Endothelial cell of umbilical vein (primary cell): ENCODE measurements around the gene BLM. TPM values are rescaled to one million over a fixed set of nuclear protein-coding genes. Genes with fewer than 3 reads are reported as not detected.
A peak's percentile ranks its signal among the peaks of the same experiment; 100 is the strongest.

ENCODE experiments used
- BruUV-seq: library from RNA; stranded (reverse); fragments of 400-500 nt; replicated peaks from 2 replicates; lab custom pipeline; 2021; lab: Mats Ljungman, UMichigan
- CTCF ChIA-PET: fragments of 300-600, 350-600 bp; sonication (Branson Sonifier 250); formaldehyde crosslinking; loops from one replicate; lab custom pipeline; 2021; ENCODE audit warnings: antibody characterized with exemption, inconsistent platforms; lab: Charles Lee
- POLR2A ChIA-PET: fragments of 300-600, 350-600 bp; sonication (Branson Sonifier 250); formaldehyde crosslinking; loops from one replicate; lab custom pipeline; 2021; ENCODE audit warnings: antibody characterized with exemption, inconsistent platforms; lab: Charles Lee
- DNase-seq: peaks from one replicate; pipeline ENCODE4 v3.0.0-alpha.2; 2011; ENCODE audit warnings: low read depth, low spot score
- FAIRE-seq: peaks from 2 replicates; lab custom pipeline; 2011; peaks lifted over from hg19 to GRCh38; lab: Jason Lieb, UNC
- H2AFZ ChIP-seq: 2 replicates; pipeline ENCODE4 v1.6.0; 2012; ENCODE audit warnings: low read depth, low read length, control low read depth, inconsistent platforms
- H3K27ac ChIP-seq: 2 replicates; pipeline ENCODE4 v1.5.1; 2011; ENCODE audit warnings: low read depth, mild to moderate bottlenecking, control low read depth, low read length, moderate library complexity; ENCODE audit not compliant: insufficient read depth
- H3K27me3 ChIP-seq, 2 experiments: 2 replicates each; pipeline versions ENCODE4 v1.6.0 to v1.6.1; 2011; ENCODE audit warnings: low read length in 2 of 2, mixed read lengths in 1 of 2; ENCODE audit not compliant: control insufficient read depth in 2 of 2, insufficient read depth in 2 of 2
- H3K36me3 ChIP-seq, 2 experiments: 2 replicates in 1 of 2; 3 replicates in 1 of 2; pipeline ENCODE4 v1.5.1; 2011; ENCODE audit warnings: low read length in 2 of 2, mild to moderate bottlenecking in 1 of 2, moderate library complexity in 1 of 2; ENCODE audit not compliant: control insufficient read depth in 2 of 2, insufficient read depth in 2 of 2; ENCODE audit errors: extremely low read depth in 1 of 2
- H3K4me1 ChIP-seq: 3 replicates; pipeline ENCODE4 v1.5.1; 2011; ENCODE audit warnings: mild to moderate bottlenecking, low read length; ENCODE audit not compliant: control insufficient read depth, insufficient read depth; ENCODE audit errors: extremely low read depth
- H3K4me2 ChIP-seq: 2 replicates; pipeline ENCODE4 v1.6.1; 2011; ENCODE audit warnings: low read length, control low read depth, mixed read lengths; ENCODE audit not compliant: insufficient read depth
- H3K4me3 ChIP-seq, 3 experiments: fragments of 200-600 bp in 1 of 3; sonication (generic), shearing (Covaris generic) in 1 of 3; replicated peaks in 1 of 3; 2 replicates each; pipeline ENCODE4 v1.5.1; 2011 to 2016; ENCODE audit warnings: control low read depth in 3 of 3, low read length in 3 of 3, mild to moderate bottlenecking in 2 of 3, inconsistent platforms in 1 of 3, low read depth in 1 of 3, moderate library complexity in 1 of 3; ENCODE audit not compliant: insufficient read depth in 1 of 3
- H3K79me2 ChIP-seq: 2 replicates; pipeline ENCODE4 v1.6.0; 2012; ENCODE audit warnings: low read length, inconsistent platforms; ENCODE audit not compliant: control insufficient read depth, insufficient read depth
- H3K9ac ChIP-seq: replicated peaks from 2 replicates; pipeline ENCODE3; 2011; ENCODE audit warnings: low read length, control low read depth; ENCODE audit not compliant: insufficient read depth; ENCODE audit errors: extremely low read depth
- H3K9me1 ChIP-seq: replicated peaks from 3 replicates; pipeline ENCODE4 v1.6.0; 2011; ENCODE audit warnings: mild to moderate bottlenecking, low read length; ENCODE audit not compliant: control insufficient read depth, insufficient read depth; ENCODE audit errors: extremely low read depth
- H3K9me3 ChIP-seq: replicated peaks from 2 replicates; pipeline ENCODE4 v1.5.1; 2012; ENCODE audit warnings: low read length, inconsistent platforms; ENCODE audit not compliant: control insufficient read depth, insufficient read depth
- H4K20me1 ChIP-seq: replicated peaks from 2 replicates; pipeline ENCODE3; 2011; ENCODE audit warnings: mild to moderate bottlenecking, low read length; ENCODE audit not compliant: control insufficient read depth, insufficient read depth; ENCODE audit errors: extremely low read depth
- EZH2 ChIP-seq: IDR thresholded peaks from 2 replicates; pipeline ENCODE4 v1.6.1; 2012; ENCODE audit warnings: borderline replicate concordance, low read depth, mild to moderate bottlenecking, moderate library complexity, low read length, inconsistent platforms; ENCODE audit not compliant: severe bottlenecking
- FOS ChIP-seq: IDR thresholded peaks from 2 replicates; pipeline ENCODE4 v1.6.1; 2011; ENCODE audit warnings: mild to moderate bottlenecking, low read length, moderate library complexity, borderline replicate concordance; ENCODE audit not compliant: insufficient read depth
- GATA2 ChIP-seq: IDR thresholded peaks from 2 replicates; pipeline ENCODE4 v1.7.0; 2011; ENCODE audit warnings: low read depth, mild to moderate bottlenecking, moderate library complexity, mixed read lengths, low read length; ENCODE audit not compliant: insufficient read length, insufficient read depth
- JUN ChIP-seq: IDR thresholded peaks from 2 replicates; pipeline ENCODE4 v1.6.1; 2011; ENCODE audit warnings: borderline replicate concordance, low read depth; ENCODE audit not compliant: insufficient read length, insufficient read depth
- MYC ChIP-seq: IDR thresholded peaks from one replicate; pipeline ENCODE4 v1.6.1; 2011; ENCODE audit warnings: mild to moderate bottlenecking, low read depth, low read length
- POLR2A ChIP-seq: IDR thresholded peaks from 2 replicates; pipeline ENCODE4 v1.6.1; 2012; ENCODE audit warnings: low read depth, mild to moderate bottlenecking, control low read depth, low read length
- POLR2AphosphoS5 ChIP-seq: IDR thresholded peaks from 2 replicates; pipeline ENCODE4 v1.6.1; 2012; ENCODE audit warnings: low read depth, mild to moderate bottlenecking, control low read depth, low read length, moderate library complexity; ENCODE audit not compliant: insufficient read depth
- dilution Hi-C: fragments of 300-500 bp; cut with MboI; formaldehyde crosslinking; loops from one replicate; pipeline ENCODE4 v1.15.0; 2019; ENCODE audit warnings: low sequenced_read_pairs; ENCODE audit not compliant: extremely low pct_ligation_motif_present
- intact Hi-C: fragments of 100-400 bp; cut with micrococcal nuclease; formaldehyde crosslinking; loops from one replicate; pipeline ENCODE4 v1.10.0; 2022
- polyA plus RNA-seq, 4 experiments: library from polyadenylated mRNA; depleted of rRNA in 3 of 4; stranded (reverse) in 3 of 4; unstranded in 1 of 4; fragments of >200 nt; gene quantifications; 2 replicates each; pipeline versions ENCODE4 v1.2.1 to v1.2.3, GENCODE V29; 2011 to 2012; ENCODE audit warnings: missing spikeins in 1 of 4
- total RNA-seq: library from RNA; stranded (reverse); gene quantifications from 2 replicates; pipeline ENCODE4 v1.2.3, GENCODE V29; 2021
- TF ChIP-seq, protein P1 (sequence below): IDR thresholded peaks from 2 replicates; pipeline ENCODE4 v1.6.1; 2011; ENCODE audit not compliant: insufficient read depth, insufficient read length
- TF ChIP-seq, protein P2 (sequence below), 2 donors: IDR thresholded peaks; 1 replicate in 1 of 2; 2 replicates in 1 of 2; pipeline ENCODE4 v1.5.1; 2011; ENCODE audit warnings: low read length in 2 of 2, mild to moderate bottlenecking in 2 of 2, moderate library complexity in 2 of 2, control low read depth in 1 of 2, inconsistent platforms in 1 of 2, low read depth in 1 of 2; ENCODE audit not compliant: insufficient read depth in 1 of 2; ENCODE audit errors: extremely low read depth in 1 of 2

BLM gene
- total and polyA plus RNA-seq, 2 donors (not counting 3 experiments of a cell fraction or from before 2014, with no cell fraction given), result 3.8 to 17.3 TPM

DNA sequence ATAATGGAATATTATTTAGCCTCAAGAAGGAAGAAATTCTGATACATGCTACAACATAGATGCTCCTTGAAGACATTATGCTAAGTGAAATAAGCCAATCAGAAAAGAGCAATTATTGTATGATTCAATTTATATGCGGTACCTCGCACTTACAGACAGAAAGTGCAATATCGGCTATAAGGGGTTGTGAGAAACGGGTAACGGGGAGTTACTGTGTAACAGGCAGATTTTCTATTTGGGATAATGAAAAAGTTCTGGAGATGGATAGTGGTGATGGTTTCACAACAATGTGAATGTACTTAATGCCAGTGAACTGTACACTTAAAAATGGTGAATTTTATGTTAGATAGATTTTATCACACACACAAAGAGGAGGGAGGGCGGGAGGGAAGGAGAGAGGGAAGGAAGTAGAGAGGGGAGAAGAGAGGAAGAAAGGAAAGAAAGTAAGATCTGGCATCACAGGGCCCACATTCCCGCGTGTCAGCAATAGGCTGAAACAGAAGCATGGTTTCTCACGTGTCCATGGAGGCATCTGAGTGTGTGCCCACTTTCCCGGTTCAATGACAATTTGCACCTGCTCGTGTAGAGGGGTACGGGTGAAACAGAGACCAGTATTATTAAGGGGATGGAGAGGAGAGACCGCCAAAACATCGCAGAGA is 700 bp upstream of the BLM start:
- FAIRE-seq, result no peak
- dilution Hi-C loops, result no loop called here

DNA sequence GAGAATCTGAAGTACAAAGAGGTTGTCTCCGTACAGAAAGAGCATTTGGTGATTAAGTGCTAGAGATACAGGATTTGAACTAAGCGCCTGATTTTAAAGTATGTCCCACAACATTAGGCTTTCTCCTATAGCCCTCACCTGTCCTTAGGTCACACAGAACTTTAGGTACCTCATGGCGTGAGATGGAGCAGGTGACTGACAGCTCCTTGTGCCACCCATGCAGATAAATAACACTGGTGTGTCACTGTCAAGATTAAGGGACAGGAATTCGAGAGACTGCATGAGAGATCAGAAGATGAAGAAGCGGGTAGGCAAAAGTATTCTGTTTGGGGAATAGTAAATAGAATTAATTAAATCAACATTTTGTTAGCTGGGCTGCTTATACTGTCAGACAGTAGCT is 1.1 kb downstream of the BLM start:
- peak overlapping the region; percentile 91 for H3K4me2 ChIP-seq
- POLR2A ChIA-PET, result no interaction called here
- FAIRE-seq, result no peak

More for the DNA sequence above, 700 bp upstream of the BLM start:
- Histone ChIP-seq H3K9ac (peak overlapping the region; percentile 98), H4K20me1 (no peaks in the 10 kb centered on the region), H3K9me1 (no peaks in the 10 kb centered on the region), H3K27ac (peak overlapping the region; percentile 90), H3K36me3 (no peaks in the 10 kb centered on the region), H2AFZ (peak overlapping the region; percentile 93), H3K4me1 (peaks cover 15% of the 10 kb centered on the region), H3K79me2 (peaks cover 28% of the 10 kb centered on the region), H3K9me3 (no peaks in the 10 kb centered on the region), H3K4me2 (peak overlapping the region; percentile 98), H3K4me3 (peak overlapping the region; percentile 63 to 93 (median 79)), H3K27me3 (no peaks in the 10 kb centered on the region)
- DNase-seq, result peak; percentile 23
- ChIA-PET POLR2A (interaction anchor here (0.6 to 1.1 kb wide), 2 partner anchors 40 to 61 kb away, joined by 3 to 4 read pairs; no protein-coding TSS in a partner anchor), CTCF (interaction anchor here (0.7 to 2.9 kb wide), 3 partner anchors 62 to 169 kb away, joined by 3 to 29 read pairs (median 7); no protein-coding TSS in a partner anchor)
- no peak for TF ChIP-seq MYC
- TF ChIP-seq, protein P1, sequence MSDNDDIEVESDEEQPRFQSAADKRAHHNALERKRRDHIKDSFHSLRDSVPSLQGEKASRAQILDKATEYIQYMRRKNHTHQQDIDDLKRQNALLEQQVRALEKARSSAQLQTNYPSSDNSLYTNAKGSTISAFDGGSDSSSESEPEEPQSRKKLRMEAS, result peak; percentile 49
- BruUV-seq, result TSS peak; percentile 89
- intact Hi-C loops, result no loop called here

More for the DNA sequence above, 1.1 kb downstream of the BLM start:
- no peaks in the 10 kb centered on the region for H3K36me3 ChIP-seq
- TF ChIP-seq GATA2, result no peak
- TF ChIP-seq MYC, result no peak
- no peak for TF ChIP-seq JUN
- no peak for TF ChIP-seq FOS
- no peak for TF ChIP-seq EZH2
- no peak for TF ChIP-seq POLR2A
- TF ChIP-seq POLR2AphosphoS5, result no peak
- TF ChIP-seq, protein P2, sequence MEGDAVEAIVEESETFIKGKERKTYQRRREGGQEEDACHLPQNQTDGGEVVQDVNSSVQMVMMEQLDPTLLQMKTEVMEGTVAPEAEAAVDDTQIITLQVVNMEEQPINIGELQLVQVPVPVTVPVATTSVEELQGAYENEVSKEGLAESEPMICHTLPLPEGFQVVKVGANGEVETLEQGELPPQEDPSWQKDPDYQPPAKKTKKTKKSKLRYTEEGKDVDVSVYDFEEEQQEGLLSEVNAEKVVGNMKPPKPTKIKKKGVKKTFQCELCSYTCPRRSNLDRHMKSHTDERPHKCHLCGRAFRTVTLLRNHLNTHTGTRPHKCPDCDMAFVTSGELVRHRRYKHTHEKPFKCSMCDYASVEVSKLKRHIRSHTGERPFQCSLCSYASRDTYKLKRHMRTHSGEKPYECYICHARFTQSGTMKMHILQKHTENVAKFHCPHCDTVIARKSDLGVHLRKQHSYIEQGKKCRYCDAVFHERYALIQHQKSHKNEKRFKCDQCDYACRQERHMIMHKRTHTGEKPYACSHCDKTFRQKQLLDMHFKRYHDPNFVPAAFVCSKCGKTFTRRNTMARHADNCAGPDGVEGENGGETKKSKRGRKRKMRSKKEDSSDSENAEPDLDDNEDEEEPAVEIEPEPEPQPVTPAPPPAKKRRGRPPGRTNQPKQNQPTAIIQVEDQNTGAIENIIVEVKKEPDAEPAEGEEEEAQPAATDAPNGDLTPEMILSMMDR (IDR thresholded peaks at IDR 0.05; ENCODE audit: extremely low read depth in 1 of 2, insufficient read depth in 1 of 2, low read depth in 1 of 2, low read length in 2 of 2), result no peak
- peaks cover 28% of the 10 kb centered on the region for H3K79me2 ChIP-seq
- no peaks in the 10 kb centered on the region for H3K27me3 ChIP-seq
- H3K4me3 ChIP-seq, result peak overlapping the region in 2 of 3 experiments; percentile 61 to 85
- H2AFZ ChIP-seq, result no peak overlapping the region
- no peaks in the 10 kb centered on the region for H3K9me3 ChIP-seq
- intact Hi-C loops, result no loop called here
- dilution Hi-C loops, result no loop called here
- DNase-seq, result no peak
- CTCF ChIA-PET, result interaction anchor here (1.1 to 2.9 kb wide), 2 partner anchors 152 to 168 kb away, joined by 3 to 29 read pairs; no protein-coding TSS in a partner anchor
- BruUV-seq, result no TSS peak
- H3K4me1 ChIP-seq, result peaks cover 15% of the 10 kb centered on the region
- H3K9ac ChIP-seq, result peak overlapping the region; percentile 68
- H4K20me1 ChIP-seq, result no peaks in the 10 kb centered on the region
- no peak overlapping the region for H3K27ac ChIP-seq
- H3K9me1 ChIP-seq, result no peaks in the 10 kb centered on the region
